ENCODE results near the gene GIMAP8. TPM values are rescaled to one million over a fixed set of nuclear protein-coding genes. Genes with fewer than 3 reads are reported as not detected.
"Not testable (repeated sequence)": the region's sequence is repeated elsewhere in the genome, so short reads cannot be mapped to it uniquely, and the experiment has no call there.

The GIMAP8 gene
- polyA plus RNA-seq, 1 experiment = not detected

DNA sequence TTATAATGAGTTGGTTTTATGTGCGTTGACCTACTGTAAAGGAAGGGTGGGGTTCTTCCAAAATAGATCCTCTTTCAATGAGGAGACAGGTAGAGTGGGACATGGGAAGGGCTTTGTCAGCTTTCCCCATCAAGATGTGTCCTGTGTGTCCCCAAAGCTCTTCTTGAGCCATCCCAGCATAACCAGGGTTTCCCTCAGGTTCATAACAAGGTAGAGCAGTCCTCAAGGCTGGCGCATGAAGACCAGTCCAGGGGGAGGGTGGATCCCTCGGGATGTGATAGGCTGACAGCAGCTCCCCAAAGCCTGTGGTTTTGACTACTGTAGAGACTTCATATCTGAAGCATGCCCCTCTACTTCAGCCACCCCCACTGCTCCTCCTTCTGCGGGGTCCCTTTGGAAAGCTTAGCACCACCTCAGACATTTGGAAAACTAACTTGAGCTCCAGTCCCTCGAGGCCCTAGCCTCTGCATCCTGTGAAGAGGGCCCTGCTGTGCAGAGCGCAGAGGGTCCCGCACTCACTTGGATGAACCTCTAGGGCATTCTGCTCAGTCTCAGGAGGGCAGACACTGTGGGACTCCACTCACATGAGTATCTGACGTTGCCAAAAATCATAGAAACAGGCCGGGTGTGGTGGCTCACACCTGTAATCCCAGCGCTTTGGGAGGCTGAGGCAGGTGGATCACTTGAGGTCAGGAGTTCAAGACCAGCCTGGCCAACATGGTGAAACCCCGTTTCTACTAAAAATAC, 1.1 kb upstream of the GIMAP8 start:
- TF ChIP-seq, protein P1, sequence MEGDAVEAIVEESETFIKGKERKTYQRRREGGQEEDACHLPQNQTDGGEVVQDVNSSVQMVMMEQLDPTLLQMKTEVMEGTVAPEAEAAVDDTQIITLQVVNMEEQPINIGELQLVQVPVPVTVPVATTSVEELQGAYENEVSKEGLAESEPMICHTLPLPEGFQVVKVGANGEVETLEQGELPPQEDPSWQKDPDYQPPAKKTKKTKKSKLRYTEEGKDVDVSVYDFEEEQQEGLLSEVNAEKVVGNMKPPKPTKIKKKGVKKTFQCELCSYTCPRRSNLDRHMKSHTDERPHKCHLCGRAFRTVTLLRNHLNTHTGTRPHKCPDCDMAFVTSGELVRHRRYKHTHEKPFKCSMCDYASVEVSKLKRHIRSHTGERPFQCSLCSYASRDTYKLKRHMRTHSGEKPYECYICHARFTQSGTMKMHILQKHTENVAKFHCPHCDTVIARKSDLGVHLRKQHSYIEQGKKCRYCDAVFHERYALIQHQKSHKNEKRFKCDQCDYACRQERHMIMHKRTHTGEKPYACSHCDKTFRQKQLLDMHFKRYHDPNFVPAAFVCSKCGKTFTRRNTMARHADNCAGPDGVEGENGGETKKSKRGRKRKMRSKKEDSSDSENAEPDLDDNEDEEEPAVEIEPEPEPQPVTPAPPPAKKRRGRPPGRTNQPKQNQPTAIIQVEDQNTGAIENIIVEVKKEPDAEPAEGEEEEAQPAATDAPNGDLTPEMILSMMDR (IDR thresholded peaks at IDR 0.05; ENCODE audit: insufficient read depth, low read depth, low read length) = no peak
- POLR2A ChIA-PET = no interaction called here
- no peak overlapping the region for H3K4me3 ChIP-seq (ENCODE audit: low read depth, low read length)
- H3K36me3 ChIP-seq (ENCODE audit: control insufficient read depth, insufficient read depth, low read length) = no peaks in the 10 kb centered on the region
- no peak for DNase-seq (ENCODE audit: low read depth)
- CTCF ChIA-PET = interaction anchor here (0.6 to 2.2 kb wide), 11 partner anchors 8 to 306 kb away, joined by 3 to 16 read pairs (median 3); no protein-coding TSS in a partner anchor
- peaks cover 3% of the 10 kb centered on the region; the same call in 1 of the 2 replicates for H3K27me3 ChIP-seq (ENCODE audit: control insufficient read depth, insufficient read depth, low read length)

DNA sequence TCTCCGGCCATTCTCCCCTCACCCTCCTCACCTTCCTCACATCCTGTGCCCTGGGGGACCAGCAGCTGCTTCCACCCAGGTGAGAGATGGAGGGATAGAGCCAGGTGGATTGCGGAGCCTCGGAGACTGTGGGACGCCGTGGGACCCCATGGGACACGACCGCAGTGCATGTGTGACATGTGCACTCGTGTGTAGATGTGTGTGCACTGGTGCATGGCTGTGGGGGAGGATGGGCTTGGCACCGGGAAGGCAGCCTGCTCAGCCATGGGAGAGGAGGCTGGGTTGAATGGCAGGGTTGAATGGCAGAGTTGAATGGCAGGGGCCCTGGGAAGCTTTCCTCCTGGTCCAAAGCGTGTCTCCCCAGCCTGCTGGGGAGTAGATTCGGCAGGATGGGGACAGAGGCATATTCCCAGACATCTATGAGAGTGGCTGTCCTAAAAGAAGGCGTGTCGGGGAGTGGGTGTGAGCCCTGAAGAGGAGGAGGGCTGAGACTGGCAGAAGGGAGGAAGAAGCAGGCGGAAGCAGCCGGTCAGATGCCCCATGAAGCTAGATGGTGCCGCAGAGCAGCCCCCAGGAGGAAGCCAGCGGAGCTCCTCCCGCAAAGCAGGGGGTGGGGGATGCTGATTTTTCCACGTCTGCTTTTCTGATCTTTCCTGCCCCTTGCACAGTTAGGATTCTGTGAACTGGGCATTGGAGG, 815 bp downstream of the GIMAP8 start:
- H3K36me3 ChIP-seq (ENCODE audit: control insufficient read depth, insufficient read depth, low read length) = no peaks in the 10 kb centered on the region
- TF ChIP-seq, protein P1 (IDR thresholded peaks at IDR 0.05; ENCODE audit: insufficient read depth, low read depth, low read length) = no peak
- POLR2A ChIA-PET = no interaction called here
- CTCF ChIA-PET = no interaction called here
- H3K4me3 ChIP-seq (ENCODE audit: low read depth, low read length) = no peak overlapping the region
- no peak for DNase-seq (ENCODE audit: low read depth)
- H3K27me3 ChIP-seq (ENCODE audit: control insufficient read depth, insufficient read depth, low read length) = peaks cover 3% of the 10 kb centered on the region; the same call in 1 of the 2 replicates

DNA sequence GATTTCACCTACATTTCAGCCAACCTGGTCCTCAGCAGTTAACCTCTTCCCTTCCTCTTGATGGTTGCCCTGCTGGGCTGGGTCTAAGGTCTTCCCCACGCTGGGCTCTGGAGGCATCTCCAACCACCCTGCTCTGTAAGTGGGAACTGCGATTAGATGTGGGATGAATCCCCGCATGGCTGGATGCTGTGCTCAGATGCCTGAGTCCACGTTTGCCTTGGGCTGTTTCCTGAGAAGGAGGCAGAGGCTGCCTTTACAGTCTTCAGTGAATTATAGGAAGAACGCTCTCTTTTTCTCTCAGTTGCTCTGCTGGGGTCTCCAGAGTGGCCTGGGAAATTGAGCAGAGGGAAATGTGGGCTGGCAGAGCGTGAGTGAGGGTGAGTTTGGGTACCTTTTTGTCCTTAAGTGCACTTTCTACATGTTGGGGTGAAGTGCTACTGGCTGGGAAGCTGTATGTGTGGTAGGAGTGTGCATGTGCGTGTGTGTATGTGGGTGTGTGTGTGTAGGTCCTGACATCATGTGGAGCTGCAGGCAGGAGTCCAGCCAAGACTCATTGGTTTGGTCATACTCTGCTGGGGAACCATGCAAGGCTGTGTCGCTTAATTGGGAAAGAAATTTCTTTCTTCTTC, 1.5 kb downstream of the GIMAP8 start:
- Histone ChIP-seq H3K4me3 (ENCODE audit: low read depth, low read length) (no peak overlapping the region), H3K36me3 (ENCODE audit: control insufficient read depth, insufficient read depth, low read length) (no peaks in the 10 kb centered on the region), H3K27me3 (ENCODE audit: control insufficient read depth, insufficient read depth, low read length) (peaks cover 3% of the 10 kb centered on the region; the same call in 1 of the 2 replicates)
- ChIA-PET CTCF (no interaction called here), POLR2A (no interaction called here)
- TF ChIP-seq, protein P1 (IDR thresholded peaks at IDR 0.05; ENCODE audit: insufficient read depth, low read depth, low read length) = no peak
- DNase-seq (ENCODE audit: low read depth) = no peak

DNA sequence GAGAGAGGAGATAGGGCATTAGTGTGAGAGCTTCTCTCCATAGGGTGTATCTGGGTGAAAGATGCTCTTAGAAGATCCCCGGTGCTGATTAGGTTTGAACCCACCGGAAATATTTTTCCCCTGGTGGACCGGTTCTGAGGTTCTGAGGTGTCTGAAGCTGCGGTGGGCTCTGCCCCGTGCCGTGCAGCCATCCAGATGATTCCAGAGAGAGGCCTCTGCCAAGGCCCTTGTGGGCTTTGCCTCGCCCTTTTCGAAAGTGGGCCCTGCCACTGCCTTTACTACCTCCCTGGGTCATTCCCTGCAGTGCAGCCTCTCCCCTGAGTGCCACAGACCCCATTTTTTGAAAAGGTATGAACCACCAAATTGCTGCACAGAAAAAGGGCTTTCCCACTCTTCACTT, 2.8 kb downstream of the GIMAP8 start:
- POLR2A ChIA-PET = no interaction called here
- CTCF ChIA-PET = no interaction called here
- no peak overlapping the region for H3K4me3 ChIP-seq (ENCODE audit: low read depth, low read length)
- no peak for DNase-seq (ENCODE audit: low read depth)
- no peaks in the 10 kb centered on the region for H3K36me3 ChIP-seq (ENCODE audit: control insufficient read depth, insufficient read depth, low read length)
- peaks cover 3% of the 10 kb centered on the region; the same call in 1 of the 2 replicates for H3K27me3 ChIP-seq (ENCODE audit: control insufficient read depth, insufficient read depth, low read length)
- TF ChIP-seq, protein P1 (IDR thresholded peaks at IDR 0.05; ENCODE audit: insufficient read depth, low read depth, low read length) = no peak

DNA sequence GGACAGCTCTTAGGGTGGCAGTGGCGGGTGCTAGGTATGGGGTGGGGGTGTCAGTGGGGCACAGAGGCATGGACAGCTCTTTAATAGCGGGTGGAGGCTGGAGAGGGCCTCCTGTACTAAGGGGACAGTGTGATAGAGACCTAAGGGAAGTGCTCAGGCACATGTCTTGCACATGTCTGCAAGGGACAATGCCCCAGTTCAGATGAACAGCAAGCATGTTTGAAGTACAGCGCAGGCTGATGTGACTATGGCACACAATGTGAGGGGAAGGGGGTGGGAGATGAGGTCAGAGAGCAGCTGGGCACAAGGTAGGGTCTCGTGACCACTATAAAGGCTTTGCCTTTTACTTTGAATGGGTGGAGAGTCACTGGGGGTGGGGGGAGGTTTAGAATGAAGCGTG, 3.5 kb downstream of the GIMAP8 start:
- H3K27me3 ChIP-seq (ENCODE audit: control insufficient read depth, insufficient read depth, low read length) = peaks cover 3% of the 10 kb centered on the region; the same call in 1 of the 2 replicates
- no peak overlapping the region for H3K4me3 ChIP-seq (ENCODE audit: low read depth, low read length)
- H3K36me3 ChIP-seq (ENCODE audit: control insufficient read depth, insufficient read depth, low read length) = no peaks in the 10 kb centered on the region
- DNase-seq (ENCODE audit: low read depth) = no peak
- POLR2A ChIA-PET = no interaction called here
- CTCF ChIA-PET = interaction anchor here (0.9 kb wide), 1 partner anchor 9 kb away, joined by 3 read pairs; no protein-coding TSS in a partner anchor
- TF ChIP-seq, protein P1 (IDR thresholded peaks at IDR 0.05; ENCODE audit: insufficient read depth, low read depth, low read length) = no peak

DNA sequence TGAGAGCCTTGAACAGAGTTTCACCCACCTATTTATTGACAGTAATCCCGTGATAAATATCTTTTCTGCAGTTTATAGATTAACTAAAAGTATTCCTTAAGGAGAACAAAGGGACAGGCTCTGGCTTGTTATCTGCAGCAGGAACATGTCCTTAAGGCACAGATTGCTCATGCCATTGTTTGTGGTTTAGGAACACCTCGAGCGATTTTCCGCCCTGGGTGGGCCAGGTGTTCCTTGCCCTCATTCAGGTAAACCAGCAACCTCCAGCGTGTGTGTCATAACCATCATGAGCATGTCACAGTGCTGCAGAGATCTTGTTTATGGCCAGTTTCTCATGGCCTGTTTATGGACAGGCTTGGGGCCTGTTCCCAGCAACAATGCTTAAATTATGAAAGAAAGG, 6.6 kb downstream of the GIMAP8 start:
- H3K36me3 ChIP-seq (ENCODE audit: control insufficient read depth, insufficient read depth, low read length); H3K27me3 ChIP-seq (ENCODE audit: control insufficient read depth, insufficient read depth, low read length); POLR2A ChIA-PET; H3K4me3 ChIP-seq (ENCODE audit: low read depth, low read length); DNase-seq (ENCODE audit: low read depth): not testable (repeated sequence)
- CTCF ChIA-PET = interaction anchor here (1.2 kb wide), 1 partner anchor 8 kb away, joined by 4 read pairs; no protein-coding TSS in a partner anchor
